ENCODE measurements around the gene NLRC5. TPM values are rescaled to one million over a fixed set of nuclear protein-coding genes. Genes with fewer than 3 reads are reported as not detected.

The NLRC5 gene
- total RNA-seq, 6 donors from 2014 or later: 29.2 to 361 (median 52.7) TPM

GRCh38 chr16:56946767-56947603 lies 42.4 kb upstream of the NLRC5 start:
- WGBS, 2 donors: 86 to 88% methylated on average over 9 to 10 of the region's 10 CpGs
- no peak for TF ChIP-seq POLR2A (IDR thresholded peaks at IDR 0.05)
- no peak for TF ChIP-seq EP300 (IDR thresholded peaks at IDR 0.05)
- TF ChIP-seq POLR2AphosphoS5 (IDR thresholded peaks at IDR 0.05): no peak
- TF ChIP-seq CTCF (IDR thresholded peaks at IDR 0.05): no peak
- DNase-seq (no peak), ATAC-seq (ENCODE audit: low FRiP score in 2 of 2) (peak; percentile 2 to 17)
- Histone ChIP-seq H3K27me3 (no peaks in the 10 kb centered on the region), H3K4me3 (no peak overlapping the region), H3K9me3 (no peaks in the 10 kb centered on the region), H3K4me1 (peaks cover 4 to 19% (median 7%) of the 10 kb centered on the region in 4 donors), H3K27ac (peak overlapping the region in 2 of 4 donors; percentile 1 to 23), H3K36me3 (peaks cover 35 to 60% (median 39%) of the 10 kb centered on the region in 4 donors)

GRCh38 chr16:56947604-56947995 lies 41.8 kb upstream of the NLRC5 start:
- 84 to 95% methylated on average over 2 of the region's 2 CpGs for WGBS, 2 donors
- Histone ChIP-seq H3K36me3 (peaks cover 29 to 53% (median 34%) of the 10 kb centered on the region in 4 donors), H3K9me3 (no peaks in the 10 kb centered on the region), H3K27ac (no peak overlapping the region), H3K4me3 (no peak overlapping the region), H3K4me1 (peaks cover 4 to 19% (median 7%) of the 10 kb centered on the region in 4 donors), H3K27me3 (no peaks in the 10 kb centered on the region)
- TF ChIP-seq EP300 (IDR thresholded peaks at IDR 0.05) (no peak), POLR2AphosphoS5 (IDR thresholded peaks at IDR 0.05) (no peak), CTCF (IDR thresholded peaks at IDR 0.05) (no peak), POLR2A (IDR thresholded peaks at IDR 0.05) (no peak)
- no peak for DNase-seq
- ATAC-seq (ENCODE audit: low FRiP score in 2 of 2): no peak

GRCh38 chr16:56948234-56948633 lies 41.1 kb upstream of the NLRC5 start:
- no peak overlapping the region for H3K4me3 ChIP-seq
- no peaks in the 10 kb centered on the region for H3K9me3 ChIP-seq
- 96 to 97% methylated on average over 6 of the region's 6 CpGs for WGBS, 2 donors
- ATAC-seq (ENCODE audit: low FRiP score in 2 of 2) (no peak), DNase-seq (no peak)
- H3K36me3 ChIP-seq: peaks cover 23 to 47% (median 27%) of the 10 kb centered on the region in 4 donors
- H3K4me1 ChIP-seq: peaks cover 0 to 19% (median 7%) of the 10 kb centered on the region in 4 donors
- H3K27me3 ChIP-seq: no peaks in the 10 kb centered on the region
- TF ChIP-seq CTCF (IDR thresholded peaks at IDR 0.05) (no peak), EP300 (IDR thresholded peaks at IDR 0.05) (no peak), POLR2A (IDR thresholded peaks at IDR 0.05) (no peak), POLR2AphosphoS5 (IDR thresholded peaks at IDR 0.05) (no peak)
- no peak overlapping the region for H3K27ac ChIP-seq

GRCh38 chr16:56950051-56950450 lies 39.3 kb upstream of the NLRC5 start:
- peaks cover 4 to 29% (median 9%) of the 10 kb centered on the region in 4 donors for H3K36me3 ChIP-seq
- H3K27me3 ChIP-seq: no peaks in the 10 kb centered on the region
- DNase-seq (no peak), ATAC-seq (ENCODE audit: low FRiP score in 2 of 2) (peak in 1 of 2 donors; percentile 31)
- 84 to 94% methylated on average over 4 of the region's 4 CpGs for WGBS, 2 donors
- H3K4me3 ChIP-seq: no peak overlapping the region
- TF ChIP-seq POLR2A (IDR thresholded peaks at IDR 0.05): no peak
- no peak for TF ChIP-seq EP300 (IDR thresholded peaks at IDR 0.05)
- H3K9me3 ChIP-seq: no peaks in the 10 kb centered on the region
- H3K27ac ChIP-seq: no peak overlapping the region
- H3K4me1 ChIP-seq: peaks cover 0 to 9% (median 4%) of the 10 kb centered on the region in 4 donors

- TF ChIP-seq EP300 (IDR thresholded peaks at IDR 0.05): no peak
- no peaks in the 10 kb centered on the region for H3K27me3 ChIP-seq
- DNase-seq: no peak
- H3K36me3 ChIP-seq: peaks cover under 1 to 25% (median 5%) of the 10 kb centered on the region in 4 donors
- no peak overlapping the region for H3K27ac ChIP-seq
- no peak for ATAC-seq (ENCODE audit: low FRiP score in 2 of 2)
- H3K4me1 ChIP-seq: peaks cover 0 to 8% (median 2%) of the 10 kb centered on the region in 4 donors
- H3K9me3 ChIP-seq: no peaks in the 10 kb centered on the region
- no peak overlapping the region for H3K4me3 ChIP-seq
- WGBS, 2 donors: 79 to 86% methylated on average over 7 of the region's 7 CpGs
These were observed 38.9 kb upstream of the NLRC5 start for GRCh38 chr16:56950455-56950854.
